ENCODE data around the gene MAML3.
"Not testable (repeated sequence)": the region's sequence is repeated elsewhere in the genome, so short reads cannot be mapped to it uniquely, and the experiment has no call there.

The MAML3 gene

GRCh38 chr4:139704915-139705485 is 449.0 kb downstream of the MAML3 start:
- no peak for DNase-seq

- no peak for DNase-seq
These were observed 453.4 kb downstream of the MAML3 start for GRCh38 chr4:139700568-139700967.

- not testable (repeated sequence) for DNase-seq
These were observed 455.6 kb downstream of the MAML3 start for GRCh38 chr4:139698167-139698925.

GRCh38 chr4:139696491-139696890 is 457.5 kb downstream of the MAML3 start:
- DNase-seq = no peak

- no peak for DNase-seq
These were observed 459.4 kb downstream of the MAML3 start for GRCh38 chr4:139694522-139695107.

- no peak for DNase-seq
These were observed 461.5 kb downstream of the MAML3 start for GRCh38 chr4:139692309-139693012.

GRCh38 chr4:139690419-139690818 is 463.6 kb downstream of the MAML3 start:
- no peak for DNase-seq

GRCh38 chr4:139689093-139689722 is 464.8 kb downstream of the MAML3 start:
- DNase-seq = no peak

GRCh38 chr4:139686988-139687387 is 467.0 kb downstream of the MAML3 start:
- no peak for DNase-seq

GRCh38 chr4:139686130-139686529 is 467.9 kb downstream of the MAML3 start:
- no peak for DNase-seq

GRCh38 chr4:139685180-139685579 is 468.8 kb downstream of the MAML3 start:
- no peak for DNase-seq

GRCh38 chr4:139684351-139684750 is 469.6 kb downstream of the MAML3 start:
- no peak for DNase-seq

- no peak for DNase-seq
These were observed 471.2 kb downstream of the MAML3 start for GRCh38 chr4:139682741-139683151.

- DNase-seq = no peak
These were observed 471.7 kb downstream of the MAML3 start for GRCh38 chr4:139682309-139682708.

- no peak for DNase-seq
These were observed 476.9 kb downstream of the MAML3 start for GRCh38 chr4:139676913-139677585.

GRCh38 chr4:139676365-139676764 is 477.6 kb downstream of the MAML3 start:
- no peak for DNase-seq

- no peak for DNase-seq
These were observed 478.3 kb downstream of the MAML3 start for GRCh38 chr4:139675651-139676050.

- DNase-seq = no peak
These were observed 479.0 kb downstream of the MAML3 start for GRCh38 chr4:139674875-139675550.

- no peak for DNase-seq
These were observed 481.3 kb downstream of the MAML3 start for GRCh38 chr4:139672732-139673131.

GRCh38 chr4:139672215-139672614 is 481.8 kb downstream of the MAML3 start:
- no peak for DNase-seq

- no peak for DNase-seq
These were observed 483.2 kb downstream of the MAML3 start for GRCh38 chr4:139670775-139671174.

- DNase-seq = no peak
These were observed 484.1 kb downstream of the MAML3 start for GRCh38 chr4:139669890-139670289.

Measured in right forelimb (tissue), 1 donor.